Neutrophil (primary cell): ENCODE measurements around the gene SLC32A1.

ENCODE experiments used
- H3K27ac ChIP-seq: fragments of 200-600 bp; sonication (generic); 2 replicates; pipeline ENCODE4 v1.5.1; 2016; ENCODE audit warnings: mild to moderate bottlenecking, moderate library complexity
- H3K27me3 ChIP-seq: fragments of 200-600 bp; sonication (generic); 2 replicates; pipeline ENCODE4 v1.6.0; 2016; ENCODE audit warnings: mild to moderate bottlenecking
- H3K36me3 ChIP-seq: fragments of 200-600 bp; sonication (generic); 2 replicates; pipeline ENCODE4 v1.5.1; 2017
- H3K4me1 ChIP-seq, 2 experiments: fragments of 200-600 bp in 1 of 2; sonication (generic) in 1 of 2; 1 replicate in 1 of 2; 2 replicates in 1 of 2; pipeline versions ENCODE4 v1.5.1 to v1.6.1; 2013 to 2016; ENCODE audit warnings: low read depth in 1 of 2, low read length in 1 of 2, mild to moderate bottlenecking in 1 of 2, moderate library complexity in 1 of 2; ENCODE audit not compliant: control insufficient read depth in 1 of 2, insufficient read depth in 1 of 2
- H3K4me3 ChIP-seq, 2 experiments: fragments of 200-600 bp in 1 of 2; sonication (generic) in 1 of 2; 1 replicate in 1 of 2; 2 replicates in 1 of 2; pipeline ENCODE4 v1.5.1; 2013 to 2016; ENCODE audit warnings: low read depth in 1 of 2, low read length in 1 of 2, mild to moderate bottlenecking in 1 of 2, moderate library complexity in 1 of 2
- H3K9me3 ChIP-seq: fragments of 200-600 bp; sonication (generic); 2 replicates; pipeline ENCODE4 v1.5.1; 2016
- TF ChIP-seq, protein P1 (sequence below): fragments of 200-600 bp; sonication (generic); IDR thresholded peaks from 2 replicates; pipeline ENCODE4 v1.5.1; 2016; ENCODE audit warnings: antibody characterized with exemption

SLC32A1 gene

GRCh38 chr20:38723848-38724625 lies at the start of gene SLC32A1:
TSS of gene SLC32A1 (plus strand) at chr20:38724486. CDS start at chr20:38724725, 239 bp downstream.
- Histone ChIP-seq H3K4me1 (peaks cover 0 to 8% of the 10 kb centered on the region in 2 experiments), H3K27me3 (peaks cover 100% of the 10 kb centered on the region), H3K4me3 (no peak within 1 kb of the TSS), H3K36me3 (no peaks in the 10 kb centered on the region), H3K27ac (no peak within 1 kb of the TSS), H3K9me3 (no peaks in the 10 kb centered on the region)
- TF ChIP-seq, protein P1, sequence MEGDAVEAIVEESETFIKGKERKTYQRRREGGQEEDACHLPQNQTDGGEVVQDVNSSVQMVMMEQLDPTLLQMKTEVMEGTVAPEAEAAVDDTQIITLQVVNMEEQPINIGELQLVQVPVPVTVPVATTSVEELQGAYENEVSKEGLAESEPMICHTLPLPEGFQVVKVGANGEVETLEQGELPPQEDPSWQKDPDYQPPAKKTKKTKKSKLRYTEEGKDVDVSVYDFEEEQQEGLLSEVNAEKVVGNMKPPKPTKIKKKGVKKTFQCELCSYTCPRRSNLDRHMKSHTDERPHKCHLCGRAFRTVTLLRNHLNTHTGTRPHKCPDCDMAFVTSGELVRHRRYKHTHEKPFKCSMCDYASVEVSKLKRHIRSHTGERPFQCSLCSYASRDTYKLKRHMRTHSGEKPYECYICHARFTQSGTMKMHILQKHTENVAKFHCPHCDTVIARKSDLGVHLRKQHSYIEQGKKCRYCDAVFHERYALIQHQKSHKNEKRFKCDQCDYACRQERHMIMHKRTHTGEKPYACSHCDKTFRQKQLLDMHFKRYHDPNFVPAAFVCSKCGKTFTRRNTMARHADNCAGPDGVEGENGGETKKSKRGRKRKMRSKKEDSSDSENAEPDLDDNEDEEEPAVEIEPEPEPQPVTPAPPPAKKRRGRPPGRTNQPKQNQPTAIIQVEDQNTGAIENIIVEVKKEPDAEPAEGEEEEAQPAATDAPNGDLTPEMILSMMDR = no peak

- peaks cover 3 to 7% of the 10 kb centered on the region in 2 experiments for H3K4me1 ChIP-seq
- no peaks in the 10 kb centered on the region for H3K9me3 ChIP-seq
- no peak overlapping the region for H3K27ac ChIP-seq
- TF ChIP-seq, protein P1 = no peak
- H3K27me3 ChIP-seq = peaks cover 95% of the 10 kb centered on the region
- no peaks in the 10 kb centered on the region for H3K36me3 ChIP-seq
- H3K4me3 ChIP-seq = no peak overlapping the region
These were observed 49.5 kb upstream of the SLC32A1 start for GRCh38 chr20:38674765-38675133.

DNA sequence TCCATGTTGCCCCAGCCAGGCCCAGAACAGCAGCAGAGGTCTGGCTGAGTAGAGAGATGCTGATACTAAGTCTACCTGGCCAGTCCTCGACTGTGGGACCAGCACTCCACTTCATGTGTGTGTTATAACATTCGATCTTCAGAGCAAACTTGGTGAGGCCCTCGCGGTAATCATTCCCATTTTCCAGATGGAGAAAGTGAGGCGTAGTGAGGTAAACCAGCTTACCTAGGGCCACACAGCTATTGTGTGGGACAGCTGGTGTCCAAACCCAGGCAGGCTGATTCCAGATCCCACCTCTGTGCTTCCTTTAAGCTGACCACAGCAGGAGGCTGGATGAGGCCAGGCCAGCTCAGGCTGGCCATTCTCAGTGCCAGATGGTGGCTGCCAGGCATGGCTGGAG lies 47.7 kb upstream of the SLC32A1 start:
- peaks cover 88% of the 10 kb centered on the region for H3K27me3 ChIP-seq

GRCh38 chr20:38680500-38681306 lies 43.6 kb upstream of the SLC32A1 start:
- no peaks in the 10 kb centered on the region for H3K9me3 ChIP-seq
- H3K4me1 ChIP-seq = no peaks in the 10 kb centered on the region
- no peak overlapping the region for H3K4me3 ChIP-seq
- TF ChIP-seq, protein P1 = no peak
- H3K36me3 ChIP-seq = no peaks in the 10 kb centered on the region
- no peak overlapping the region for H3K27ac ChIP-seq
- H3K27me3 ChIP-seq = peaks cover 75% of the 10 kb centered on the region

More for the DNA sequence above, 47.7 kb upstream of the SLC32A1 start:
- H3K36me3 ChIP-seq = no peaks in the 10 kb centered on the region
- TF ChIP-seq, protein P1 = no peak
- H3K9me3 ChIP-seq = no peaks in the 10 kb centered on the region
- no peak overlapping the region for H3K27ac ChIP-seq
- peaks cover 3 to 7% of the 10 kb centered on the region in 2 experiments for H3K4me1 ChIP-seq
- no peak overlapping the region for H3K4me3 ChIP-seq

GRCh38 chr20:38685271-38685670 lies 39.0 kb upstream of the SLC32A1 start:
- TF ChIP-seq, protein P1 = no peak
- Histone ChIP-seq H3K36me3 (no peaks in the 10 kb centered on the region), H3K27ac (no peak overlapping the region), H3K4me1 (no peaks in the 10 kb centered on the region), H3K27me3 (peaks cover 78% of the 10 kb centered on the region), H3K4me3 (no peak overlapping the region), H3K9me3 (no peaks in the 10 kb centered on the region)
